ENCODE data around the gene FAM216A. TPM values are rescaled to one million over a fixed set of nuclear protein-coding genes. Genes with fewer than 3 reads are reported as not detected.

The FAM216A gene
- total and polyA plus RNA-seq, 9 of the 15 experiments (the other 6 are each of a cell fraction or from before 2014, with no cell fraction given), result 17.2 to 96.9 (median 48.5) TPM

- in situ Hi-C loops (cut with MboI), result no loop called here
- ChIA-PET POLR2A (interaction anchor here (0.8 to 1.2 kb wide), 2 partner anchors 34 to 59 kb away, joined by 3 read pairs; no protein-coding TSS in a partner anchor), CTCF (ENCODE audit: low intra/inter-chr PET ratio) (no interaction called here)
- Histone ChIP-seq H3K4me2 (ENCODE audit: insufficient read depth, low read length) (no peak overlapping the region), H3K9me3 (replicated peaks; ENCODE audit: control insufficient read depth, insufficient read depth, low read depth, low read length) (no peaks in the 10 kb centered on the region; the same call in 1 of the 2 replicates), H4K20me1 (replicated peaks; ENCODE audit: control insufficient read depth, insufficient read depth, low read length) (no peaks in the 10 kb centered on the region), H3K79me2 (ENCODE audit: control insufficient read depth, insufficient read depth, low read length) (peaks cover 39% of the 10 kb centered on the region), H3K27ac (ENCODE audit: extremely low read depth, low read depth, low read length) (no peak overlapping the region), H2AFZ (ENCODE audit: low read depth, low read length) (0 out of 2 replicates have a peak overlapping the region, but pooled peaks have one; percentile 98), H3K9me1 (ENCODE audit: control insufficient read depth, insufficient read depth, low read length) (no peaks in the 10 kb centered on the region), H3K4me3 (no peak overlapping the region), H3K4me1 (replicated peaks in 1 of 2; ENCODE audit: control insufficient read depth in 2 of 2, insufficient read depth in 2 of 2, low read length in 2 of 2) (peaks cover 13 to 21% of the 10 kb centered on the region in 2 experiments), H3K36me3 (ENCODE audit: control insufficient read depth, insufficient read depth, low read length) (peaks cover 18% of the 10 kb centered on the region; the same call in 2 of the 3 replicates), H3K9ac (ENCODE audit: insufficient read depth in 1 of 2, low read depth in 2 of 2, low read length in 2 of 2) (no peak overlapping the region), H3K27me3 (ENCODE audit: control insufficient read depth in 2 of 2, insufficient read depth in 2 of 2, low read length in 2 of 2) (no peaks in the 10 kb centered on the region)
- no peak for TF ChIP-seq NONO (IDR thresholded peaks at IDR 0.05; ENCODE audit: low read depth in 2 of 2, low read length in 1 of 2)
- TF ChIP-seq NFIX (CRISPR knock-in tag; IDR thresholded peaks at IDR 0.05; ENCODE audit: low read depth), result peak; percentile 88
- TF ChIP-seq SMAD1 (IDR thresholded peaks at IDR 0.05; ENCODE audit: low read depth, low read length, partially characterized antibody), result peak; percentile 32
- TF ChIP-seq ZFP1 (CRISPR knock-in tag; IDR thresholded peaks at IDR 0.05), result no peak
- TF ChIP-seq NFIC (IDR thresholded peaks at IDR 0.05), result peak; percentile 96
- TF ChIP-seq SMAD2 (IDR thresholded peaks at IDR 0.05; ENCODE audit: low read depth, low read length), result no peak
- no peak for TF ChIP-seq MED1 (CRISPR knock-in tag; IDR thresholded peaks at IDR 0.05; ENCODE audit: borderline replicate concordance)
- no peak for TF ChIP-seq E2F6 (IDR thresholded peaks at IDR 0.05; ENCODE audit: borderline replicate concordance in 1 of 2, extremely low read depth in 1 of 2, insufficient read depth in 1 of 2, insufficient read length in 1 of 2, low read depth in 1 of 2, low read length in 1 of 2, poor library complexity in 1 of 2, severe bottlenecking in 1 of 2)
- 24% methylated on average over 1 of the region's 1 CpG for WGBS (ENCODE audit: insufficient coverage, low coverage, missing lambda C conversion rate)
- ATAC-seq (no peak), FAIRE-seq (no peak), DNase-seq (ENCODE audit: extremely low read depth in 1 of 4, low spot score in 3 of 4) (no peak)
- intact Hi-C loops (cut with micrococcal nuclease), result no loop called here
- no TSS peak for BruUV-seq (replicated peaks)
These were observed 34.8 kb downstream of the FAM216A start for GRCh38 chr12:110503432-110503831.

Data from K562 (cell line).